ENCODE measurements around the gene FARS2. TPM values are rescaled to one million over a fixed set of nuclear protein-coding genes. Genes with fewer than 3 reads are reported as not detected.
"Not testable (repeated sequence)": the region's sequence is repeated elsewhere in the genome, so short reads cannot be mapped to it uniquely, and the experiment has no call there.

FARS2 gene
- total RNA-seq, 2 donors from 2014 or later, result 23.9 to 26.0 TPM

GRCh38 chr6:5786321-5786968, 525.1 kb downstream of the FARS2 start:
- no peak for ATAC-seq (replicated peaks in 1 of 2)
- Mint-ChIP-seq H3K27ac (no peak overlapping the region), H3K27me3 (ENCODE audit: low read depth) (no peaks in the 10 kb centered on the region), H3K4me3 (no peak overlapping the region), H3K36me3 (ENCODE audit: insufficient read depth in 2 of 2) (no peaks in the 10 kb centered on the region), H3K4me1 (ENCODE audit: low read depth) (peaks cover 21% of the 10 kb centered on the region), H3K9me3 (no peaks in the 10 kb centered on the region)
- no peak for DNase-seq

- peaks cover 21% of the 10 kb centered on the region for H3K4me1 Mint-ChIP-seq (ENCODE audit: low read depth)
- DNase-seq (no peak), ATAC-seq (replicated peaks in 1 of 2) (no peak)
- no peak overlapping the region for H3K4me3 Mint-ChIP-seq
- no peaks in the 10 kb centered on the region for H3K36me3 Mint-ChIP-seq (ENCODE audit: insufficient read depth in 2 of 2)
- H3K27ac Mint-ChIP-seq, result no peak overlapping the region
- H3K27me3 Mint-ChIP-seq (ENCODE audit: low read depth), result no peaks in the 10 kb centered on the region
- H3K9me3 Mint-ChIP-seq, result no peaks in the 10 kb centered on the region
Measured at GRCh38 chr6:5786969-5787720, 525.8 kb downstream of the FARS2 start.

GRCh38 chr6:5789426-5789825, 528.1 kb downstream of the FARS2 start:
- H3K36me3 Mint-ChIP-seq (ENCODE audit: insufficient read depth in 2 of 2); H3K9me3 Mint-ChIP-seq; H3K27me3 Mint-ChIP-seq (ENCODE audit: low read depth); H3K27ac Mint-ChIP-seq; ATAC-seq (replicated peaks in 1 of 2); DNase-seq; H3K4me3 Mint-ChIP-seq: not testable (repeated sequence)
- peaks cover 21% of the 10 kb centered on the region for H3K4me1 Mint-ChIP-seq (ENCODE audit: low read depth)

GRCh38 chr6:5796555-5796954, 535.2 kb downstream of the FARS2 start:
- H3K4me3 Mint-ChIP-seq; ATAC-seq (replicated peaks in 1 of 2); H3K27ac Mint-ChIP-seq; H3K27me3 Mint-ChIP-seq (ENCODE audit: low read depth); H3K4me1 Mint-ChIP-seq (ENCODE audit: low read depth); H3K36me3 Mint-ChIP-seq (ENCODE audit: insufficient read depth in 2 of 2); H3K9me3 Mint-ChIP-seq; DNase-seq: not testable (repeated sequence)

GRCh38 chr6:5806406-5806805, 545.1 kb downstream of the FARS2 start:
- H3K9me3 Mint-ChIP-seq; H3K4me3 Mint-ChIP-seq; H3K27ac Mint-ChIP-seq; H3K36me3 Mint-ChIP-seq (ENCODE audit: insufficient read depth in 2 of 2); ATAC-seq (replicated peaks in 1 of 2); H3K27me3 Mint-ChIP-seq (ENCODE audit: low read depth); DNase-seq: not testable (repeated sequence)
- H3K4me1 Mint-ChIP-seq (ENCODE audit: low read depth), result peaks cover 11% of the 10 kb centered on the region

- Mint-ChIP-seq H3K9me3 (peaks cover 2 to 4% of the 10 kb centered on the region in 2 donors), H3K4me3 (no peak overlapping the region), H3K36me3 (ENCODE audit: insufficient read depth in 2 of 2) (peaks cover 5 to 9% of the 10 kb centered on the region in 2 donors), H3K4me1 (ENCODE audit: low read depth) (peaks cover 30% of the 10 kb centered on the region), H3K27me3 (ENCODE audit: low read depth) (no peaks in the 10 kb centered on the region), H3K27ac (no peak overlapping the region)
- ATAC-seq (replicated peaks in 1 of 2) (no peak), DNase-seq (no peak)
Measured at GRCh38 chr6:5809450-5809849, 548.1 kb downstream of the FARS2 start.

- DNase-seq (no peak), ATAC-seq (replicated peaks in 1 of 2) (no peak)
- H3K27me3 Mint-ChIP-seq (ENCODE audit: low read depth), result no peaks in the 10 kb centered on the region
- peaks cover 30% of the 10 kb centered on the region for H3K4me1 Mint-ChIP-seq (ENCODE audit: low read depth)
- H3K9me3 Mint-ChIP-seq, result no peaks in the 10 kb centered on the region
- no peak overlapping the region for H3K27ac Mint-ChIP-seq
- peaks cover 1 to 3% of the 10 kb centered on the region in 2 donors for H3K36me3 Mint-ChIP-seq (ENCODE audit: insufficient read depth in 2 of 2)
- H3K4me3 Mint-ChIP-seq, result no peak overlapping the region
Measured at GRCh38 chr6:5811997-5812396, 550.7 kb downstream of the FARS2 start.

- H3K36me3 Mint-ChIP-seq (ENCODE audit: insufficient read depth in 2 of 2), result peaks cover 1% of the 10 kb centered on the region in 2 donors
- no peaks in the 10 kb centered on the region for H3K27me3 Mint-ChIP-seq (ENCODE audit: low read depth)
- ATAC-seq (replicated peaks in 1 of 2), result peak; percentile 56 to 66
- H3K4me1 Mint-ChIP-seq (ENCODE audit: low read depth), result peaks cover 30% of the 10 kb centered on the region
- no peak for DNase-seq
- H3K9me3 Mint-ChIP-seq, result no peaks in the 10 kb centered on the region
- H3K4me3 Mint-ChIP-seq, result peak overlapping the region in 1 of 2 donors; percentile 68
- peak overlapping the region; percentile 70 for H3K27ac Mint-ChIP-seq
Measured at GRCh38 chr6:5813625-5814027, 552.3 kb downstream of the FARS2 start.

- H3K4me3 Mint-ChIP-seq, result peak overlapping the region in 1 of 2 donors; percentile 68
- no peak for DNase-seq
- no peaks in the 10 kb centered on the region for H3K27me3 Mint-ChIP-seq (ENCODE audit: low read depth)
- H3K4me1 Mint-ChIP-seq (ENCODE audit: low read depth), result peaks cover 30% of the 10 kb centered on the region
- H3K27ac Mint-ChIP-seq, result no peak overlapping the region
- H3K9me3 Mint-ChIP-seq, result no peaks in the 10 kb centered on the region
- H3K36me3 Mint-ChIP-seq (ENCODE audit: insufficient read depth in 2 of 2), result peaks cover 1% of the 10 kb centered on the region in 2 donors
- no peak for ATAC-seq (replicated peaks in 1 of 2)
Measured at GRCh38 chr6:5814116-5814515, 552.8 kb downstream of the FARS2 start.

GRCh38 chr6:5814901-5815300, 553.6 kb downstream of the FARS2 start:
- Mint-ChIP-seq H3K27me3 (ENCODE audit: low read depth) (no peaks in the 10 kb centered on the region), H3K9me3 (no peaks in the 10 kb centered on the region), H3K27ac (no peak overlapping the region), H3K4me1 (ENCODE audit: low read depth) (peaks cover 23% of the 10 kb centered on the region), H3K4me3 (no peak overlapping the region), H3K36me3 (ENCODE audit: insufficient read depth in 2 of 2) (peaks cover 1% of the 10 kb centered on the region in 2 donors)
- ATAC-seq (replicated peaks in 1 of 2), result no peak
- DNase-seq, result no peak

GRCh38 chr6:5817869-5818268, 556.6 kb downstream of the FARS2 start:
- no peak for DNase-seq
- H3K4me3 Mint-ChIP-seq, result no peak overlapping the region
- no peak for ATAC-seq (replicated peaks in 1 of 2)
- peaks cover 14% of the 10 kb centered on the region for H3K4me1 Mint-ChIP-seq (ENCODE audit: low read depth)
- H3K36me3 Mint-ChIP-seq (ENCODE audit: insufficient read depth in 2 of 2), result peaks cover 0 to 3% of the 10 kb centered on the region in 2 donors
- no peaks in the 10 kb centered on the region for H3K9me3 Mint-ChIP-seq
- no peaks in the 10 kb centered on the region for H3K27me3 Mint-ChIP-seq (ENCODE audit: low read depth)
- H3K27ac Mint-ChIP-seq, result no peak overlapping the region

- Mint-ChIP-seq H3K4me1 (ENCODE audit: low read depth) (peaks cover 6% of the 10 kb centered on the region), H3K4me3 (no peak overlapping the region), H3K27me3 (ENCODE audit: low read depth) (no peaks in the 10 kb centered on the region), H3K36me3 (ENCODE audit: insufficient read depth in 2 of 2) (peaks cover 0 to 1% of the 10 kb centered on the region in 2 donors), H3K27ac (no peak overlapping the region), H3K9me3 (no peaks in the 10 kb centered on the region)
- DNase-seq (no peak), ATAC-seq (replicated peaks in 1 of 2) (no peak)
Measured at GRCh38 chr6:5818959-5819358, 557.6 kb downstream of the FARS2 start.
